PC-3 (cell line): ENCODE measurements around the gene CMTM2. TPM values are rescaled to one million over a fixed set of nuclear protein-coding genes. Genes with fewer than 3 reads are reported as not detected.

Experiments
- ATAC-seq: fragments of 200-7000 bp; cut with Tn5 transposase; 2 replicates; pipeline ENCODE4 v1.9.1; 2020; ENCODE audit warnings: mild to moderate bottlenecking, moderate library complexity
- BruUV-seq: library from RNA; stranded (reverse); fragments of 400-500 nt; replicated peaks from 2 replicates; lab custom pipeline; 2021; lab: Mats Ljungman, UMichigan
- CTCF ChIA-PET: fragments of 300-600 bp; sonication (Branson Sonifier 250); formaldehyde crosslinking; loops from one replicate; lab custom pipeline; 2022; ENCODE audit warnings: antibody characterized with exemption; lab: Charles Lee
- POLR2A ChIA-PET: fragments of 300-600 bp; sonication (Branson Sonifier 250); formaldehyde crosslinking; loops from one replicate; lab custom pipeline; 2022; ENCODE audit warnings: antibody characterized with exemption; ENCODE audit not compliant: unreplicated experiment; lab: Charles Lee
- DNase-seq: peaks from one replicate; pipeline ENCODE4 v3.0.0-alpha.2; 2015
- H2AFZ ChIP-seq: fragments of 300-600 bp; sonication (generic); 2 replicates; pipeline ENCODE4 v1.6.0; 2016; ENCODE audit warnings: antibody characterized with exemption, low read length
- H3F3A ChIP-seq: fragments of 300-600 bp; sonication (generic); one replicate; pipeline ENCODE4 v1.6.0; 2017; ENCODE audit warnings: antibody characterized with exemption, low read length, control low read depth, mild to moderate bottlenecking; ENCODE audit not compliant: unreplicated experiment
- H3K27ac ChIP-seq: fragments of 300-600 bp; sonication (generic); 2 replicates; pipeline ENCODE4 v1.5.1; 2016; ENCODE audit warnings: mild to moderate bottlenecking, low read length
- H3K27me3 ChIP-seq: fragments of 300-600 bp; sonication (generic); 2 replicates; pipeline ENCODE4 v1.6.1; 2016; ENCODE audit warnings: low read length, mixed read lengths
- H3K36me3 ChIP-seq: fragments of 300-600 bp; sonication (generic); 2 replicates; pipeline ENCODE4 v1.6.1; 2016; ENCODE audit warnings: low read depth, mixed run types, low read length, mixed read lengths
- H3K4me1 ChIP-seq: fragments of 300-600 bp; sonication (generic); 2 replicates; pipeline ENCODE4 v1.5.1; 2016; ENCODE audit warnings: low read length; ENCODE audit not compliant: insufficient read depth
- H3K4me2 ChIP-seq: fragments of 300-600 bp; sonication (generic); 2 replicates; pipeline ENCODE4 v1.6.0; 2016; ENCODE audit warnings: low read length
- H3K4me3 ChIP-seq: fragments of 300-600 bp; sonication (generic); 2 replicates; pipeline ENCODE4 v1.5.1; 2016; ENCODE audit warnings: mild to moderate bottlenecking, low read length, mixed read lengths
- H3K79me2 ChIP-seq: fragments of 300-600 bp; sonication (generic); 2 replicates; pipeline ENCODE4 v1.6.1; 2017; ENCODE audit warnings: low read length, mixed read lengths
- H3K9ac ChIP-seq: fragments of 300-600 bp; sonication (generic); 2 replicates; pipeline ENCODE4 v1.6.0; 2016; ENCODE audit warnings: mild to moderate bottlenecking, low read length
- H3K9me2 ChIP-seq: fragments of 300-600 bp; sonication (generic); replicated peaks from 2 replicates; pipeline ENCODE4 v1.6.1; 2016; ENCODE audit warnings: mixed run types, low read length, mixed read lengths
- H3K9me3 ChIP-seq: fragments of 300-600 bp; sonication (generic); 2 replicates; pipeline ENCODE4 v1.6.1; 2016; ENCODE audit warnings: low read length, mixed read lengths
- H4K20me1 ChIP-seq: fragments of 300-600 bp; sonication (generic); 2 replicates; pipeline ENCODE4 v1.6.1; 2016; ENCODE audit warnings: low read length, mixed read lengths
- EZH2 ChIP-seq: fragments of 300-600 bp; sonication (generic); IDR thresholded peaks from one replicate; pipeline ENCODE4 v1.6.1; 2017; ENCODE audit warnings: antibody characterized with exemption, mild to moderate bottlenecking, low read length; ENCODE audit not compliant: unreplicated experiment
- EZH2phosphoT487 ChIP-seq: fragments of 300-600 bp; sonication (generic); IDR thresholded peaks from 2 replicates; pipeline ENCODE4 v1.6.1; 2018; ENCODE audit warnings: mild to moderate bottlenecking, antibody characterized with exemption, low read length, borderline replicate concordance
- intact Hi-C: fragments of 100-400 bp; cut with micrococcal nuclease; formaldehyde crosslinking; loops from 2 replicates; pipeline ENCODE4 v1.9.0; 2023
- total RNA-seq: library from RNA; depleted of rRNA; stranded (reverse); fragments of >200 nt; gene quantifications from 2 replicates; pipeline ENCODE4 v1.2.3, GENCODE V29; 2014; rRNA removed
- TF ChIP-seq, protein P1 (sequence below): fragments of 300-600 bp; sonication (generic); conservative IDR thresholded peaks from 2 replicates; pipeline ENCODE4 v1.5.1; 2017; ENCODE audit warnings: antibody characterized with exemption, low read depth, mild to moderate bottlenecking, low read length

Gene CMTM2
- total RNA-seq, 1 experiment from 2014 or later: not detected

DNA sequence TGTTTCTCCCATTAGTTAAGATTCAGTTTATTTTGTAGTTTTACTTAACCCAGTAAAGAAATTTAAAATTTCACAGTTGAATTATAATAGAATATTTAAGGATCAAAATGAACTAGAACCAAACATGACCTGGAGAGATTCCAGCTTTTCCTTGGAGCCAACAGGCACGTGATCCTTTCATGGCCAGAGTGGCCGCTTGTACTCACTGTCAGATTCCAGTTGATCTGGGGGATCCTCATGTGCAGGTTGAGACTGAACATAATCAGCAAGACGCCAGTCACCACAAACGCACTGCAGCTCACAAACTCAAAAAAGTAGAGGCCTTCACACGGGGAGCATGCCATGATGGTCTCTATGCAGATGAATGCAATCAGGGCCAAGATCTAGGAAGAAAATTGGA lies 56.9 kb downstream of the CMTM2 start:
- no peaks in the 10 kb centered on the region for H3F3A ChIP-seq
- no peak for TF ChIP-seq EZH2phosphoT487
- no peak for TF ChIP-seq EZH2
- TF ChIP-seq, protein P1, sequence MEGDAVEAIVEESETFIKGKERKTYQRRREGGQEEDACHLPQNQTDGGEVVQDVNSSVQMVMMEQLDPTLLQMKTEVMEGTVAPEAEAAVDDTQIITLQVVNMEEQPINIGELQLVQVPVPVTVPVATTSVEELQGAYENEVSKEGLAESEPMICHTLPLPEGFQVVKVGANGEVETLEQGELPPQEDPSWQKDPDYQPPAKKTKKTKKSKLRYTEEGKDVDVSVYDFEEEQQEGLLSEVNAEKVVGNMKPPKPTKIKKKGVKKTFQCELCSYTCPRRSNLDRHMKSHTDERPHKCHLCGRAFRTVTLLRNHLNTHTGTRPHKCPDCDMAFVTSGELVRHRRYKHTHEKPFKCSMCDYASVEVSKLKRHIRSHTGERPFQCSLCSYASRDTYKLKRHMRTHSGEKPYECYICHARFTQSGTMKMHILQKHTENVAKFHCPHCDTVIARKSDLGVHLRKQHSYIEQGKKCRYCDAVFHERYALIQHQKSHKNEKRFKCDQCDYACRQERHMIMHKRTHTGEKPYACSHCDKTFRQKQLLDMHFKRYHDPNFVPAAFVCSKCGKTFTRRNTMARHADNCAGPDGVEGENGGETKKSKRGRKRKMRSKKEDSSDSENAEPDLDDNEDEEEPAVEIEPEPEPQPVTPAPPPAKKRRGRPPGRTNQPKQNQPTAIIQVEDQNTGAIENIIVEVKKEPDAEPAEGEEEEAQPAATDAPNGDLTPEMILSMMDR: no peak
- intact Hi-C loops: no loop called here
- no peak overlapping the region for H3K9ac ChIP-seq
- H2AFZ ChIP-seq: no peak overlapping the region
- H3K27ac ChIP-seq: no peak overlapping the region
- POLR2A ChIA-PET: no interaction called here
- H3K4me2 ChIP-seq: no peak overlapping the region
- H4K20me1 ChIP-seq: no peaks in the 10 kb centered on the region
- no peak overlapping the region for H3K4me3 ChIP-seq
- H3K27me3 ChIP-seq: no peaks in the 10 kb centered on the region
- no peaks in the 10 kb centered on the region for H3K36me3 ChIP-seq
- CTCF ChIA-PET: interaction anchor here (0.5 kb wide), 1 partner anchor 141 kb away, joined by 3 read pairs; no protein-coding TSS in a partner anchor
- no peaks in the 10 kb centered on the region for H3K4me1 ChIP-seq
- DNase-seq: no peak
- H3K9me2 ChIP-seq: no peaks in the 10 kb centered on the region
- no TSS peak for BruUV-seq
- no peaks in the 10 kb centered on the region for H3K9me3 ChIP-seq
- H3K79me2 ChIP-seq: no peaks in the 10 kb centered on the region
- ATAC-seq: no peak

DNA sequence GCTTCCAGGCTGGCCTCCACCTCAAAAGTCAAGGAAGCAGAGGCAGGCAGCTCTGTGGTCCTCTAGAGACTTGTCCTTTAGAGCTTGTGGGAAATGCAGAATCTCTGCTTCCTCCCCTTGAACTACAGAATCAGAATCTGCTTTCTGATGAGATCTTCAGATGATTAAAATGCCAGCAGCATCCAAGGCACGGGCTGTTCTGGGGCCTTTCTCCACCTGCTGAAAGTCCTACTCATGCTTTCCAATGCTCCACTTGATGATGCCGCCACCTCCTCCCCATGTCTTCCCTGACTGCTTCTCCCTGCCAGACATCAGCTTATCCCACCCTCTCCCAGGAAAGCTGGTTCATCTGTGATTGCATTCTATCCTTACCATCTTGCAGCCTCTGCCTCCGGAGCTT lies 58.5 kb downstream of the CMTM2 start:
- TF ChIP-seq EZH2phosphoT487: no peak
- DNase-seq (no peak), ATAC-seq (no peak)
- H2AFZ ChIP-seq: no peak overlapping the region
- intact Hi-C loops: no loop called here
- ChIA-PET POLR2A (interaction anchor here (0.6 kb wide), 1 partner anchor 100 kb away, joined by 9 read pairs; no protein-coding TSS in a partner anchor), CTCF (no interaction called here)
- no TSS peak for BruUV-seq
- H3K9me2 ChIP-seq: no peaks in the 10 kb centered on the region
- H3K4me2 ChIP-seq: no peak overlapping the region
- H3K36me3 ChIP-seq: no peaks in the 10 kb centered on the region
- H4K20me1 ChIP-seq: no peaks in the 10 kb centered on the region
- H3K27ac ChIP-seq: no peak overlapping the region
- no peaks in the 10 kb centered on the region for H3K9me3 ChIP-seq
- no peaks in the 10 kb centered on the region for H3K4me1 ChIP-seq
- H3K27me3 ChIP-seq: no peaks in the 10 kb centered on the region
- no peak overlapping the region for H3K4me3 ChIP-seq
- H3F3A ChIP-seq: no peaks in the 10 kb centered on the region
- no peak overlapping the region for H3K9ac ChIP-seq
- no peaks in the 10 kb centered on the region for H3K79me2 ChIP-seq

Other genes starting within 250 kb of the CMTM2 start
- gene CDH5, start 212.8 kb upstream of the CMTM2 start, total RNA-seq: not detected in 2 replicates
- gene BEAN1, start 152.2 kb upstream of the CMTM2 start, total RNA-seq: 1.9 and 2.2 TPM in 2 replicates
- gene TK2, start 29.3 kb upstream of the CMTM2 start, total RNA-seq: 8.3 and 14.1 TPM in 2 replicates
- gene CKLF, start 26.9 kb upstream of the CMTM2 start, total RNA-seq: 47.9 and 49.7 TPM in 2 replicates
- gene CMTM1, start 13.0 kb upstream of the CMTM2 start, total RNA-seq: 0.92 and 1.4 TPM in 2 replicates
- 6.4 and 9.5 TPM in 2 replicates for gene CMTM3, start 25.2 kb downstream of the CMTM2 start, total RNA-seq
- 16.9 and 17.0 TPM in 2 replicates for gene CMTM4, start 117.3 kb downstream of the CMTM2 start, total RNA-seq
- gene DYNC1LI2, start 172.1 kb downstream of the CMTM2 start, total RNA-seq: 63.9 and 82.8 TPM in 2 replicates
- 0.23 TPM in 1 of 2 replicates, not detected in the other for gene TERB1, start 222.1 kb downstream of the CMTM2 start, total RNA-seq